Central memory CD8-positive, alpha-beta T cell (primary cell): ENCODE data around the gene RPS6KA3.

Experiments used
- ATAC-seq: fragments of 150-1000 bp; cut with Tn5 transposase; replicated peaks from 2 replicates; pipeline ENCODE4 v1.10.0; 2022; ENCODE audit warnings: mild to moderate bottlenecking, moderate FRiP score, moderate number of reproducible peaks; ENCODE audit not compliant: poor library complexity, severe bottlenecking; ENCODE audit errors: extremely low read depth
- DNase-seq, 2 donors: peaks; one replicate each; pipeline ENCODE4 v3.0.0; 2021; ENCODE audit warnings: low spot score in 2 of 2
- H3K27ac Mint-ChIP-seq: one replicate; pipeline ENCODE4 v1.8.0; 2022; ENCODE audit warnings: low read depth, mild to moderate bottlenecking, moderate library complexity, mixed read lengths
- H3K27me3 Mint-ChIP-seq: one replicate; pipeline ENCODE4 v1.8.0; 2022; ENCODE audit warnings: mixed read lengths
- H3K36me3 Mint-ChIP-seq: one replicate; pipeline ENCODE4 v1.8.0; 2022; ENCODE audit warnings: mild to moderate bottlenecking, moderate library complexity, mixed read lengths; ENCODE audit not compliant: insufficient read depth
- H3K4me1 Mint-ChIP-seq: one replicate; pipeline ENCODE4 v1.8.0; 2022; ENCODE audit warnings: mixed read lengths
- H3K4me3 Mint-ChIP-seq: one replicate; pipeline ENCODE4 v1.8.0; 2022; ENCODE audit warnings: mild to moderate bottlenecking, moderate library complexity, mixed read lengths
- H3K9me3 Mint-ChIP-seq: one replicate; pipeline ENCODE4 v1.8.0; 2022; ENCODE audit warnings: mixed read lengths

The RPS6KA3 gene

DNA sequence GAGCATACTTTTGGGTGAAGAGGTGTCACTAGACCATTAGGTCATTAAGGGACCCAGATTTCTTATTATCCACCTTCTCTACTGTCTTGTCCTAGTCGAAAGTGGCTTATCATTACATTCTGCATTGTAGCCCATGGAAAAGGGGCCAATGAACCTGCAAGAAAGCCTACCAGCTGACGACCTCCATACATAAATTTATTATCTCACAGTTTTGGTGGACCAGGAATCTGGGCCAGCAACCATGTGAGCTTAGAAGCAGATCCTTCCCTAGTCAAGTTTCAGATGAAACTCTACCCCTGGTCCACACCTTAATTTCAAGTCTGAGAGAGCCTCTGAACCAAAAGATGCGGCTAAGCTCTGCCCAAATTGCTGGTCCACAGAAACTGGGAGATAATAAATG, 37.6 kb downstream of the RPS6KA3 start:
- DNase-seq (no peak), ATAC-seq (no peak)
- Mint-ChIP-seq H3K27me3 (no peaks in the 10 kb centered on the region), H3K4me1 (peaks cover 39% of the 10 kb centered on the region), H3K27ac (peak overlapping the region; percentile 38), H3K9me3 (no peaks in the 10 kb centered on the region), H3K4me3 (no peak overlapping the region), H3K36me3 (peaks cover 34% of the 10 kb centered on the region)

- Mint-ChIP-seq H3K4me1 (peaks cover 47% of the 10 kb centered on the region), H3K36me3 (peaks cover 34% of the 10 kb centered on the region), H3K4me3 (no peak overlapping the region), H3K27ac (peak overlapping the region; percentile 38), H3K27me3 (no peaks in the 10 kb centered on the region), H3K9me3 (no peaks in the 10 kb centered on the region)
- ATAC-seq (no peak), DNase-seq (no peak)
These were observed 38.5 kb downstream of the RPS6KA3 start for GRCh38 chrX:20228245-20228644.

- DNase-seq (no peak), ATAC-seq (no peak)
- Mint-ChIP-seq H3K4me1 (peaks cover 48% of the 10 kb centered on the region), H3K27ac (peak overlapping the region; percentile 26), H3K9me3 (no peaks in the 10 kb centered on the region), H3K27me3 (no peaks in the 10 kb centered on the region), H3K36me3 (peaks cover 26% of the 10 kb centered on the region), H3K4me3 (no peak overlapping the region)
These were observed 39.6 kb downstream of the RPS6KA3 start for GRCh38 chrX:20227116-20227515.

- Mint-ChIP-seq H3K36me3 (peaks cover 24% of the 10 kb centered on the region), H3K27ac (peak overlapping the region; percentile 68), H3K4me1 (peaks cover 49% of the 10 kb centered on the region), H3K27me3 (no peaks in the 10 kb centered on the region), H3K4me3 (no peak overlapping the region), H3K9me3 (no peaks in the 10 kb centered on the region)
- DNase-seq, result no peak
- ATAC-seq, result no peak
These were observed 41.2 kb downstream of the RPS6KA3 start for GRCh38 chrX:20225488-20225833.

GRCh38 chrX:20224814-20225487, 41.8 kb downstream of the RPS6KA3 start:
- peaks cover 21% of the 10 kb centered on the region for H3K36me3 Mint-ChIP-seq
- H3K4me3 Mint-ChIP-seq, result no peak overlapping the region
- no peak for ATAC-seq
- no peaks in the 10 kb centered on the region for H3K9me3 Mint-ChIP-seq
- DNase-seq, result no peak
- H3K4me1 Mint-ChIP-seq, result peaks cover 54% of the 10 kb centered on the region
- H3K27me3 Mint-ChIP-seq, result no peaks in the 10 kb centered on the region
- peak overlapping the region; percentile 82 for H3K27ac Mint-ChIP-seq

- Mint-ChIP-seq H3K36me3 (peaks cover 2% of the 10 kb centered on the region), H3K4me1 (peaks cover 35% of the 10 kb centered on the region), H3K4me3 (no peak overlapping the region), H3K9me3 (no peaks in the 10 kb centered on the region), H3K27me3 (no peaks in the 10 kb centered on the region), H3K27ac (peak overlapping the region; percentile 14)
- DNase-seq, result no peak
- ATAC-seq, result no peak
These were observed 44.8 kb downstream of the RPS6KA3 start for GRCh38 chrX:20221902-20222301.

DNA sequence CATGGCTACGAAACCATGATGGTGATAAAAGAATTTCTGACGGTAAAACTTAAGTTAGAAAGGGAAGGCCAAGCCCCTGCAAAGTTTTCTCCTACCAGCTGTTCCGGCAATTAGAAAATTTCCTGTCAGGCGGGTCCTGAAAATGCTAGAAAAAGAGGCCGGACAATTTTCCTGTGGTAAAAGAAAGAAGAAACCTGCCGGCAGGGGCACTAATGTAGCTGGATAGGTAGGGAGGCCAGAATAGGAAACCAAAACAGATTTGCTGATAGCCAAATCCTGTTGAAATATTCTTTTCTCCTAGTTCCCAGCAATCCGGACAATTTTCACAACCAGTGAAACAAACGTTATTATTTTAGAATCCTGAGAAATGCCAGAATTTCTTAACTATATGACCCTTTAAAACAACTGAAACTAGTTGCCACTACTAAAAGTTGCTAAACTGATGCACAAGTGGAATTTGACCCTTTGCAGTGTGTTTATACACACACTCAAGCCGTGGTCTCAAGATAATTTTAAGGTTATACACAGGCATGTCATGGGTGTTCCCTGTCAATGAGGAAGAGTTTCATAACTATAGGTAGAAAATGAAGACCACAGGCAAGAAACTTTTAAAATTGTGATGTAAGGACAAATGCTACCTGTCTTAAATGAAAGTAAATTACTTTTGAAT, 47.7 kb downstream of the RPS6KA3 start:
- H3K27me3 Mint-ChIP-seq, result no peaks in the 10 kb centered on the region
- H3K4me1 Mint-ChIP-seq, result peaks cover 32% of the 10 kb centered on the region
- H3K4me3 Mint-ChIP-seq, result no peak overlapping the region
- DNase-seq, result no peak
- no peaks in the 10 kb centered on the region for H3K9me3 Mint-ChIP-seq
- no peak for ATAC-seq
- H3K36me3 Mint-ChIP-seq, result peaks cover 5% of the 10 kb centered on the region
- no peak overlapping the region for H3K27ac Mint-ChIP-seq

DNA sequence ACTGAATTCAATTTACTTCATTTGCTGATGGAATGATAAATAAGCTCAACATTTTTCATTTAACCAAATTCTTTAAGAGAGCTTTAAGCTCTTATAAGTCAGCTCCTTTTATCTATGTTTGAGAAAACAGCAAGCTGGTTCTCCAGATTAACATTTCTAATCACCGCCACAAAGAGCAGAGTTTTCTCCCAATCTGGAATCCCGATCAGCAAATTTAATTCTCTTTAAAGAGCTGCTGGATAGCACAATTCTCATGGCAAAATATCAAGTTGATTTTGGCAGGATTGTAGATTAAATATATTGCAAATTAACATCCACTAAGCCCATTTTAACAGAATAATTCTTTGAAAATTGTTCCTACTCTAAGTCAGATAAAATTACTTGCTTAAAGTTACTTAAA, 48.8 kb downstream of the RPS6KA3 start:
- Mint-ChIP-seq H3K27me3 (no peaks in the 10 kb centered on the region), H3K4me1 (peaks cover 31% of the 10 kb centered on the region), H3K4me3 (no peak overlapping the region), H3K27ac (no peak overlapping the region), H3K36me3 (peaks cover 5% of the 10 kb centered on the region), H3K9me3 (no peaks in the 10 kb centered on the region)
- DNase-seq, result no peak
- ATAC-seq, result no peak

DNA sequence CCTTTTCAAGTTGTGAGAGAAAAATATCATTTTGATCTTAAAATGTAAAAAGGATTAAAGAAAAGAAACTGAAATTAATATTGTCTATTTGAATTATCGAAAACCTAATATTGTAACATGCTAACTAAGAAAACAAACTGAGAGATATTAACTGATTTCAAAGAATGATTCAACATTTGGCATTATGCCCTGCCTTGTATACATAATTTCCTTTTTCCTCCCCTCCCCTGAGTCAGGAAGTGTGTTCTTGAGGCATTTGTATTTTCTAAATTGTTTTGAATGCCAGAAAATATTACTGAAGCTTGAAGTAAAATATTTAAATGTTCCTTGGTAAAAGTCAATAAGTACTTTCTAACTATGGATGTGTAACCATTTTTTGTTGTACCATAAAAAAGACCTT, 49.4 kb downstream of the RPS6KA3 start:
- no peak overlapping the region for H3K27ac Mint-ChIP-seq
- ATAC-seq, result no peak
- H3K27me3 Mint-ChIP-seq, result no peaks in the 10 kb centered on the region
- DNase-seq, result no peak
- no peak overlapping the region for H3K4me3 Mint-ChIP-seq
- H3K4me1 Mint-ChIP-seq, result peaks cover 34% of the 10 kb centered on the region
- H3K9me3 Mint-ChIP-seq, result no peaks in the 10 kb centered on the region
- peaks cover 5% of the 10 kb centered on the region for H3K36me3 Mint-ChIP-seq

DNA sequence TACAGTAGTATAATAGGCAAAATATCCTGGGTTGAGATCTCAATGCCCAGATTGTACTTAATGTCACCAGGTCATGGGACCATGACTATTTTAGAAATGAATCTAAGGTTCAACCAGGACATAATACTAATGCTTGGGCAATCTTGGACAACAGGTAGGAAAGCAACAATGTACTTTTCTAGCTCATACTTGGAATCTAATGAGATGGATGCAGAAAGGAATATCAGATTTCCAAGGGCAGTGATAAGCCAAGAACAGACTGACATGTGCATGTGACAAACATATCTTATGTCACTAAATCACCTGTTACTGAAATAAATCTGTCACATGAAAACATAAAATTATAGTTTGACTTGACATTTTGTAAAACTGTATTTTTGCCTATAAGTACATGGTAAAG, 51.1 kb downstream of the RPS6KA3 start:
- Mint-ChIP-seq H3K36me3 (peaks cover 8% of the 10 kb centered on the region), H3K9me3 (no peaks in the 10 kb centered on the region), H3K4me3 (no peak overlapping the region), H3K4me1 (peaks cover 48% of the 10 kb centered on the region), H3K27me3 (no peaks in the 10 kb centered on the region), H3K27ac (no peak overlapping the region)
- ATAC-seq (no peak), DNase-seq (no peak)

GRCh38 chrX:20212486-20213089, 54.1 kb downstream of the RPS6KA3 start:
- no peak for ATAC-seq
- Mint-ChIP-seq H3K9me3 (no peaks in the 10 kb centered on the region), H3K27ac (no peak overlapping the region), H3K4me1 (peaks cover 51% of the 10 kb centered on the region), H3K4me3 (no peak overlapping the region), H3K27me3 (no peaks in the 10 kb centered on the region), H3K36me3 (peaks cover 20% of the 10 kb centered on the region)
- DNase-seq, result no peak

DNA sequence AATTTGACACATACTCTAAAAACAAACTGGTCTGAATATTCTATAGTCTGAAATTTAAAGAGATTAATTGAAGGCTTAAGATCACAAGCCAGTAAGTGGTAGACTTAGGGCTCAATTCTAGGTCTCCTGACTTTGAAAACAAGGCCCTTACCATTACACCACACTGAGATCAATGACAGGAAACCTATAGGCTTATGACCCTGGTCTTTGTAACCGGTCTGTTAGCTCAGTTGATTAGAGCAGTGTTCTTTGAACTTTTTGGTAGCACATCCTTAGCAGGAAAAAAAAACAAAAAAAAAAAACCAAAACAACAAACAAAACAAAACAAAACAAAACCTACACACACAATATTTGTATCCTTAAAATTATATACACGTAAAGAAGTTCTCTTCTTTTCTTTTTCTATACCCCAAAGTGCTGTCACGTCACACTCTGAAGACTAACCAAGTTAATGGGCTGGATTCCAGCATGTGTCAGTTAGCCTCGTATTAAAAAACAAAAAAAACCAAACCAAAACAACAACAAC, 55.4 kb downstream of the RPS6KA3 start:
- H3K4me3 Mint-ChIP-seq, result peak overlapping the region; percentile 7
- no peaks in the 10 kb centered on the region for H3K27me3 Mint-ChIP-seq
- H3K4me1 Mint-ChIP-seq, result peaks cover 59% of the 10 kb centered on the region
- no peak for DNase-seq
- H3K36me3 Mint-ChIP-seq, result peaks cover 26% of the 10 kb centered on the region
- peak overlapping the region; percentile 62 for H3K27ac Mint-ChIP-seq
- no peak for ATAC-seq
- H3K9me3 Mint-ChIP-seq, result no peaks in the 10 kb centered on the region
